ENCODE results near the gene PDF. TPM values are rescaled to one million over a fixed set of nuclear protein-coding genes. Genes with fewer than 3 reads are reported as not detected.
A peak's percentile ranks its signal among the peaks of the same experiment; 100 is the strongest.

PDF gene
- total and polyA plus RNA-seq, 2 experiments from 2014 or later, result 18.0 to 21.5 TPM

DNA sequence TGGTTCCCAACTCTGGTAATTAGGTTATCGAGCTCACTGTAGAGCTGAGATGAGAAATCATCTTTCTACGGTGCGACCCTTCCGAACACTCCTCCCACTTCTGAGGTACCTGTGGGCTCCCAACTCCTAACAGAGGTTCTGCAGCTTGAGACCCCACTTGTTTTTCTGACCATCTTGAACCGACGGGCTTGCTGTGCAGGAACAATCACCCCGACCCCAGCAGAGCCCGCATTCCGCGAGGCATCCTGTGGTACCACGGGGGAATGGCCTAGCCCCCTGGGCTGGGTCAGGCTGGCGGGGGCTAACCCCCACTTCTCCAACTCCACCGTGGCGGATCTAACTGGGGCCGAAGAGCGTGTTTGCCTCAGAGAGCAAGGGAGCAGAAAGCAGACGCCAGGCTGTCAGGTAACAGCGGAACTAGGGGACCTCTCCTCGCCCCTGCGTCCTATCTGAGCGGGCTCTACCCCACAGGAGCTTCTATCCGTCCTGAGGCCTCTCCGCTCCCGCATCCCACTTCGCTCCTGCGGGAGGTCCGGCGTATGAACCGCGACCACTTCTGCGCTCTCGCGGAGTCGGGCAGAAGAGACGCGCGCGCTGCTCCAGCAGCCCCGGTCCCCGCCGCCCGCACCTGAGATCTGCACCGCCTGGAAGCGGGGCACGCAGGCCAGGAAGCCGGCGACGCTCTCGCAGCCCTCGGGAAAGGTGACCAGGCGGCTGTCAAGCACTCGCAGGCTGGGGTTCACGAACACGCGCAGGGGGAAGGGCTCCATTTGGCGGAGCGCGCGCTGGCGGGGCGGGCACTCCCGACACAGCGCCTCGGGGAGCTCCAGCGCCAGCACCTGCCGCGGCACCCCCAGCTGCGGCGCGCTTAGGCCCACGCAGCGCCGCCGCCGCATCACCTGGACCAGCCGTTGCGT is 761 bp downstream of the PDF start:
- Histone ChIP-seq H2AFZ (peak overlapping the region; percentile 48), H3K9me3 (ENCODE audit: low read depth) (no peaks in the 10 kb centered on the region), H4K20me1 (ENCODE audit: insufficient read depth) (no peaks in the 10 kb centered on the region; the same call in 1 of the 2 replicates), H3K27ac (peak overlapping the region; percentile 75; the same call in 1 of the 2 replicates), H3K79me2 (ENCODE audit: insufficient read depth) (peaks cover 84% of the 10 kb centered on the region), H3K27me3 (replicated peaks; ENCODE audit: insufficient read depth) (no peaks in the 10 kb centered on the region), H3K36me3 (ENCODE audit: low read depth) (peaks cover 24% of the 10 kb centered on the region), H3K4me3 (peak overlapping the region; percentile 77), H3K9ac (peak overlapping the region; percentile 86), H3F3A (ENCODE audit: insufficient read depth) (peaks cover 27% of the 10 kb centered on the region), H3K4me1 (ENCODE audit: insufficient read depth) (peaks cover 28% of the 10 kb centered on the region), H3K4me2 (ENCODE audit: unreplicated experiment) (peak overlapping the region; percentile 81), H3K9me2 (ENCODE audit: insufficient read depth) (no peaks in the 10 kb centered on the region)
- TF ChIP-seq EZH2 (IDR thresholded peaks at IDR 0.05; ENCODE audit: insufficient read depth, poor library complexity, severe bottlenecking) (no peak), EZH2phosphoT487 (IDR thresholded peaks at IDR 0.05; ENCODE audit: insufficient read depth, low read depth) (no peak)
- DNase-seq, result peak; percentile 53
- in situ Hi-C loops (cut with MboI), result no loop called here
- 5 to 6% methylated on average over 57 to 63 of the region's 77 CpGs for WGBS, 2 experiments (ENCODE audit: low coverage in 1 of 2, low lambda C conversion rate in 2 of 2, missing lambda C conversion rate in 2 of 2)

DNA sequence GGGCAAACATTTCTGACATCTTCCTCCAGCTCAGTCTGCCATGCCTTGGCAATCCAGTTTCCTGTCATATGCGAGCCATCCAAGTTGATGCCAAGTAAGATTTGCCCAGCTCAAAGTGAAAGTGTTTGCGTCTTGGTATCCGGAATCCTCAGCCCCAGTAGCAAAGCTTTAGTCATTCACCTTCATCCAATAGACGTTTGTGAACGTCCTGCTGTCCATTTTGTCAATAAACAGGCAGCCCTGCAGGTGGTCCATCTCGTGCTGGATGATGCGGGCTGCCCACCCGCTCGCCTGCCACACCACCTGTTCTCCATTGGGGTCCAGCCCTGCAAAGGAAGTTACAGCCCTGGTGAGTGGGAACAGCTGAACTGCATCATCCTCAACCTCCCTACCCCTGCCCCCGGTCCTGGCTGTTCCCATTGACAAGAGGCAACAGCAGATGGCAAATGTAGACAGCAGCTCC is 1.5 kb downstream of the PDF start:
- H3K36me3 ChIP-seq (ENCODE audit: low read depth), result peaks cover 24% of the 10 kb centered on the region
- H3K9me2 ChIP-seq (ENCODE audit: insufficient read depth), result no peaks in the 10 kb centered on the region
- H3K9ac ChIP-seq, result peak overlapping the region; percentile 86
- no peaks in the 10 kb centered on the region for H3K27me3 ChIP-seq (replicated peaks; ENCODE audit: insufficient read depth)
- peak overlapping the region; percentile 77 for H3K4me3 ChIP-seq
- in situ Hi-C loops (cut with MboI), result no loop called here
- H3K4me2 ChIP-seq (ENCODE audit: unreplicated experiment), result peak overlapping the region; percentile 81
- no peaks in the 10 kb centered on the region; the same call in 1 of the 2 replicates for H4K20me1 ChIP-seq (ENCODE audit: insufficient read depth)
- TF ChIP-seq EZH2 (IDR thresholded peaks at IDR 0.05; ENCODE audit: insufficient read depth, poor library complexity, severe bottlenecking) (no peak), EZH2phosphoT487 (IDR thresholded peaks at IDR 0.05; ENCODE audit: insufficient read depth, low read depth) (no peak)
- DNase-seq, result peak; percentile 54
- WGBS, 2 experiments (ENCODE audit: low coverage in 1 of 2, low lambda C conversion rate in 2 of 2, missing lambda C conversion rate in 2 of 2), result 41 to 45% methylated on average over 10 of the region's 10 CpGs
- H3K9me3 ChIP-seq (ENCODE audit: low read depth), result no peaks in the 10 kb centered on the region
- H3K79me2 ChIP-seq (ENCODE audit: insufficient read depth), result peaks cover 86% of the 10 kb centered on the region
- 0 out of 2 replicates have a peak overlapping the region, but pooled peaks have one; percentile 0 for H3K27ac ChIP-seq
- H3F3A ChIP-seq (ENCODE audit: insufficient read depth), result peaks cover 27% of the 10 kb centered on the region
- no peak overlapping the region for H2AFZ ChIP-seq
- H3K4me1 ChIP-seq (ENCODE audit: insufficient read depth), result peaks cover 28% of the 10 kb centered on the region

DNA sequence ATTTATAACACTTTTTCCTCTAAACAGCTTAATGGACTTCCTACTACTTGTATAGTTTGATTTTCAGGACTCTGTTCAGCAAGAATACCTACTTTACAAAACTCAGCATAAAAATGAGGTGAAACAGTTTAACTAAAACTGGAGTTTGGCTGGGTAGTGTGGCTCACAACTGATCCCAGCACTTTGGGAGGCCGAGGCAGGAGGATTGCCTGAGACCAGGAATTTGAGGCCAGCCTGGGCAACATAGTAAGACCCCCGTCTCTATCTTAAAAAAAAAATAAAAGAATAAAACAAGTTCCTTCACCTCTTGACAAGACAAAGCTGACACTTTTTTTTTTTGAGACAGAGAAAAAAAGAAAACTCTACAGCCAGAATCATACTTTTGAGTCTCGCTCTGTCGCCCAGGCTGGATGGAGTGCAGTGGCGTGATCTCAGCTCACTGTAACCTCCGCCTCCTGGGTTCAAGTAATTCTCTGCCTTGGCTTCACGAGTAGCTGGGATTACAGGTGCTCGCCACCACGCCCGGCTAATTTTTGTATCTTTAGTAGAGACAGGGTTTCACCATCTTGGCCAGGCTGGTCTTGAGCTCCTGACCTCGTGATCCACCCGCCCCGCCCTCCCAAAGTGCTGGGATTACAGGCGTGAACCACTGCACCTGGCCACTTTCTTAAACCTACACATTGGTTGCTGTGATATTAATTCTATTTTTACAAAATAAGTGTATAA is 2.6 kb downstream of the PDF start:
- Histone ChIP-seq H3K4me1 (ENCODE audit: insufficient read depth) (peaks cover 28% of the 10 kb centered on the region), H3F3A (ENCODE audit: insufficient read depth) (peaks cover 33% of the 10 kb centered on the region), H3K4me2 (ENCODE audit: unreplicated experiment) (peak overlapping the region; percentile 81), H3K9me2 (ENCODE audit: insufficient read depth) (no peaks in the 10 kb centered on the region), H3K79me2 (ENCODE audit: insufficient read depth) (peaks cover 84% of the 10 kb centered on the region), H3K4me3 (peak overlapping the region; percentile 77; the same call in 1 of the 2 replicates), H4K20me1 (ENCODE audit: insufficient read depth) (no peaks in the 10 kb centered on the region; the same call in 1 of the 2 replicates), H3K9me3 (ENCODE audit: low read depth) (no peaks in the 10 kb centered on the region), H3K27ac (0 out of 2 replicates have a peak overlapping the region, but pooled peaks have one; percentile 0), H2AFZ (no peak overlapping the region), H3K36me3 (ENCODE audit: low read depth) (peaks cover 23% of the 10 kb centered on the region), H3K9ac (no peak overlapping the region), H3K27me3 (replicated peaks; ENCODE audit: insufficient read depth) (no peaks in the 10 kb centered on the region)
- 89 to 90% methylated on average over 13 to 14 of the region's 14 CpGs for WGBS, 2 experiments (ENCODE audit: low coverage in 1 of 2, low lambda C conversion rate in 2 of 2, missing lambda C conversion rate in 2 of 2)
- DNase-seq, result no peak
- in situ Hi-C loops (cut with MboI), result no loop called here
- TF ChIP-seq EZH2 (IDR thresholded peaks at IDR 0.05; ENCODE audit: insufficient read depth, poor library complexity, severe bottlenecking) (no peak), EZH2phosphoT487 (IDR thresholded peaks at IDR 0.05; ENCODE audit: insufficient read depth, low read depth) (no peak)
